GM13976 (cell line): ENCODE measurements around the gene TNK2.
A peak's percentile ranks its signal among the peaks of the same experiment; 100 is the strongest.

ENCODE experiments used
- DNase-seq: peaks from one replicate; pipeline ENCODE4 v3.0.0; 2012; ENCODE audit warnings: low spot score
- CTCF ChIP-seq: IDR thresholded peaks from 2 replicates; pipeline ENCODE4 v1.5.1; 2012; ENCODE audit warnings: borderline replicate concordance, mild to moderate bottlenecking; ENCODE audit not compliant: insufficient read depth; ENCODE audit errors: extremely low read depth, missing control alignments, control extremely low read depth
- in situ Hi-C: fragments of 300-500 bp; cut with MboI; formaldehyde crosslinking; loops from one replicate; pipeline ENCODE4 v1.12.0; 2022; ENCODE audit warnings: low sequenced_read_pairs, mixed read lengths, inconsistent platforms; ENCODE audit not compliant: unreplicated experiment

Gene TNK2

GRCh38 chr3:195859846-195860411, 48.4 kb downstream of the TNK2 start:
- TF ChIP-seq CTCF = no peak
- DNase-seq = no peak
- in situ Hi-C loops = loop anchor here (5.0 kb wide), 1 partner anchor 57 kb away; no protein-coding TSS in a partner anchor

- DNase-seq = peak; percentile 88
- in situ Hi-C loops = no loop called here
- peak; percentile 97 for TF ChIP-seq CTCF
Measured at GRCh38 chr3:195859061-195859845, 49.1 kb downstream of the TNK2 start.

- TF ChIP-seq CTCF = no peak
- DNase-seq = no peak
- in situ Hi-C loops = no loop called here
Measured at GRCh38 chr3:195856410-195857084, 51.8 kb downstream of the TNK2 start.

- in situ Hi-C loops = no loop called here
- TF ChIP-seq CTCF = no peak
- no peak for DNase-seq
Measured at GRCh38 chr3:195855471-195856409, 52.6 kb downstream of the TNK2 start.

- no peak for DNase-seq
- no peak for TF ChIP-seq CTCF
- in situ Hi-C loops = no loop called here
Measured at GRCh38 chr3:195854628-195855294, 53.6 kb downstream of the TNK2 start.

GRCh38 chr3:195853996-195854395, 54.4 kb downstream of the TNK2 start:
- TF ChIP-seq CTCF = no peak
- no peak for DNase-seq
- in situ Hi-C loops = no loop called here
